Fibroblast of skin of back (primary cell): Measurements from ENCODE around the gene TYW5.
"Not testable (repeated sequence)": the region's sequence is repeated elsewhere in the genome, so short reads cannot be mapped to it uniquely, and the experiment has no call there.

Experiments
- DNase-seq: peaks from one replicate; pipeline ENCODE4 v3.0.0-alpha.2; 2013

TYW5 gene

DNA sequence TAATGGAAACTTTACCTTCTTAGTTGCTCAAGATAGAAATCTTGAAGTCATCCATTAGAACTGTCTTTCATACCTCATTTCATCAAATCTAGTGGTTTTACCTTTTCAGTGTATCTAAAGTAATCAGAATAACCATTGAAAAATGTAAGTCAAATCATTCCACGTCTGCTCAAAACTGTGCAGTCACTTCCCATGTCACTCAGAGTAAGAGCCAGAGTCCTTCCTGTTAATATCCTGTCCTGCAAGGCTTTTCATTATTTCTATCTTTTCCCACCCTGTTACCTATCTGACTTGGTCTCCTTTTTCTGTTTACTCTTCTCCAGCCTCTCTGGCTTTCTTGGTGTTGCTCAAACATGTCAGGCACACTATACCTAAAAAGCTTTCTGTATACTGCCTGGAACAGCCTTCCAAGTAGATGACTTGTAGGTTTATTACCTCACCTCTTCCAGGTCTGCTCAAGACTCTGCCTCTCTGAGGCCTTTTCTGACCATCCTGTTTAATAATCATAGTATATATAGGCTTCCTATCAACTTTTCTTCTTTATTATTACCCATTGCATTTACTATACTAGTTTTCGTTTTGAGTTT, 40.8 kb downstream of the TYW5 start:
- DNase-seq = no peak

- DNase-seq = not testable (repeated sequence)
Measured at GRCh38 chr2:199912553-199913114, 42.7 kb downstream of the TYW5 start.

DNA sequence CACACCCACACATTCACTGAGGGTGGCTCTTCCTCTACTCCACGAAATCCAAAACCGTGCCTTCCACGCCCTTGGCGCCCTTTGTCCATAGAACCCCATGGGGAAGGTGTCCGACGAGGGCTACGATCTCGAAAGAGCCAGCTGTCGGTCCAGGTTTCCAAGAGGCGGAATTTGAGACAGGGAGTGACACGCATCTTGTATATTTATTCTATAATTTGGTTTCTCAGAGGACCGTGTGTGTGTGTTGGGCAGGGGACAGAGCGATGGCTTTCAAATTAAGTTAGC, 43.5 kb downstream of the TYW5 start:
- no peak for DNase-seq

DNA sequence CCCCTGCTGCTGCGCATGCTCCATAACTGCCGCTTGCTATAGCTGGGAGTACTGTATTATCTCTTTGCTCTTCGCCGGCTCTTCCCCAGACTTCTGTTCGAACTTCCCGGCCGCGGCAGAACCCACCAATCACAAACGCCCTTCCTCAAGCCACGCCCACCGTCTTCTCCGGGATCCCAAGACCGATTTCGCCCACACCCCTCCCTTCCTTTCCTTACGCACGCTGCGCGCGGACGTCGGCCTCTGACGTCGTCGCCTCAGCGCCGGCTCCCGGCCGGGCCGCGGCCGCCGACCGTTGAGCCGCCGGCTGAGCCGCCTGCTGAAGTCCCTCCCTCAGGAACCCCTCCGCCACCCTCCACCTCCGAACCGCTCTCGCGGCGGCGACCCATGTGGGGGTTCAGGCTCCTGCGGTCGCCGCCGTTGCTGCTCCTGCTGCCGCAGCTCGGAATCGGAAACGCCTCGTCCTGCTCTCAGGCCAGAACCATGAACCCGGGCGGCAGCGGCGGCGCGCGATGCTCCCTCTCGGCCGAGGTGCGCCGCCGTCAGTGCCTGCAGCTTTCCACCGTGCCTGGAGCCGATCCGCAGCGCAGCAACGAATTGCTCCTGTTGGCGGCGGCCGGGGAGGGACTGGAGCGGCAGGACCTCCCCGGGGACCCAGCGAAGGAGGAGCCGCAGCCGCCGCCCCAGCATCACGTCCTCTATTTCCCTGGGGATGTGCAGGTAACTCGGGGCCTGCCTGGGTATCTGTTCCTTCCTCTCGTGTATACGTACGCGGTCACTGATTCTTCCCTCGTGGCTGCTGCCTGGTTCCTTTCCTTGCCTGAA, 44.0 kb downstream of the TYW5 start, which contains the start of gene C2orf69:
Gene C2orf69 (plus strand): TSS at position 242 of the 825 bp plus-strand sequence. CDS start 146 bp downstream, at position 388.
- peak; percentile 97 for DNase-seq

GRCh38 chr2:199910338-199911051, 44.8 kb downstream of the TYW5 start:
- DNase-seq = peak; percentile 2

DNA sequence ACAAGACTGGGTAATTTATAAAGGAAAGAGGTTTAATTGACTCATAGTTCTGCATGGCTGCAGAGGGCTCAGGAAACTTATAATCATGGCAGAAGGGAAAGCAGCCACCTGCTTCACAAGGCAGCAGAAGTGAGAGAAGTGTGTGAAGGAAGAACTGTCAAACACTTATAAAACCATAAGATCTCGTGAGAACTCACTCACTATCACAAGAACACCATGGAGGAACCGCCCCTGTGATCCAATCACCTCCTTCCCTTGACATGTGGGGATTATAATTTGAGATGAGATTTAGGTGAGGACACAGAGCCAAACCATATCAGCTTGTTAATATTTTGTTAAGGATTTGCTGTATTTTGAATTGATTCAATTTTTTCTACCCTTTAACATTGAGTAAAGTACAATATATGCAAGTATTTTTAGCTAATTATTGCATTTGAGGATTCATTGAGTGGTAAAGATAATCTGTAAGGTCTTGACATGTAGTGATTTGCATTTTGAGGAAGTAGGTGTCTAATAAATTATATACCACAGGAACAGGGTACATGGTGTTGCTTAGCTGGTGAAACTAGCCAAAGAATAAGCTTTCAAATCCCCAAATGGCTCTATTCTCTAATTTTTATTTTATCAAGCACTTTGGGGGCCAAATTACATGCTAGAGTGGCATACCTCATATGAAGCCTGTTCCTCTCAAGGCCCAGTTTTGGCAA, 48.1 kb downstream of the TYW5 start:
- DNase-seq = no peak

GRCh38 chr2:199903111-199903510, 52.2 kb downstream of the TYW5 start:
- DNase-seq = no peak

DNA sequence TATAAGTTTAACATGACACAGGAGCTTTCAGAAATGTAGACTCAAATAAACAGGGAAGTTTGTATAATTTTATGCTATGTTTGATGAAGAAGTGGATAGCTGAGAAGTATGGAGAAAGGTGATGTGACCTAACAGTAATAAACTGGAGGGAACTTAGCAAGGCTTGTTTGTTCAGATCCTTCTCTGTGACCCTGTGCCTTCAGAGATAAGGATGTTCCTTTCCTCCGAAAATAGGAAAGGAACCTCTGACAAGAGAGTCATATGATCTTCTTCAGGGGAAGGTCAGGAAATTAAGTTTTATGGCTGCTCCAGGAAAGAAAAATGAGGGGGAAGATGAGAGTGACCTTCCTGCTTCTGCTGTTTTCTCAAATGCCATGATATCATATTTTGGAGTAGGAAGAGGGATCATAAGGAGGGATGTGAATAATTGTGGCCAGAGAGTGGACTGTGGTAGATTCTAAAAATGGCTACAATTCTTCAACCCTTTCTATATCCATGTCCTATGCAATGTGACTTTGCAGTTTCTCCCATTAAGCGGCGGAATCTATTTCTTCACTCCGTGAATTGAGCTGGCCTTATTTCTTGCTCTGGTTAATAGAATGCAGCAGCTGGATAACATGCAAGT, 52.7 kb downstream of the TYW5 start:
- DNase-seq = no peak

- no peak for DNase-seq
Measured at GRCh38 chr2:199901942-199902341, 53.3 kb downstream of the TYW5 start.

DNA sequence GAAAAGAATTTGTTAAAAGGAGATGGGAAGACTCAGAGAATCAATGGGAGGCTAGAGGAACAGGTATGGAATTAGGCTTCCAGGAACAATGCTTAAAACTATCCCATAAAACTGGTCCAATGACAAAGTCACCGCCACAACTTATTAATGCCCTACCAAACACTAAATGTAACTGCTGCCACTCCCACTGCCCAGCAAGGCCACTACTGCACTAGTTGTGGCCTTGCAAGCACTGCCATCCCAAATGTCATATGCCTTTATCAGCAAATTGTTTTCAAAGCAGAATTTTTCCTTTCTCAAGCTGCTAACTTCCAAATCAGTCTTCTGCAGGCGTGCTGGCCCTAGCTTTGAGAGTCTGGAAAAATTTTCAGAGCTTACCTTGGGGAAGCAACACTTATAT, 58.7 kb downstream of the TYW5 start:
- no peak for DNase-seq

DNA sequence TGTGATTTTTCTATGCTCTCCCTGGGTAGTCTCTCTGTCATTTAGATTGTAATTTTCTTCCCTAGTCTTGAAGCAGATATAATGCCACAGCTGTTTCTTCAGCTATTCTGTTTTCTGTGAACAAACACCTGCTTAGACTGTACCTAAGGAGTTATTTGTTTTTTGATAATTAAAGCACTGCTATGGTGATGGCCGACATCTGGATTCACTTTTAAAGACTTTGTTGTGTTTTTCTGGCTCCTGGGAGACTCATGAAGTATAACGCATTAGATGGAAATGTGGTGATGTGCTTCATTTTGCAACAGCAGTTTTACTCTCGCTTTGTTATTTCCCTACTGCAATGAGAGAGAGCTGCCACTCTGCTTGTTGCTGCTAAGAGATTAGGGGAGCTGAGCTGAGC, 59.9 kb downstream of the TYW5 start:
- DNase-seq = peak; percentile 2

DNA sequence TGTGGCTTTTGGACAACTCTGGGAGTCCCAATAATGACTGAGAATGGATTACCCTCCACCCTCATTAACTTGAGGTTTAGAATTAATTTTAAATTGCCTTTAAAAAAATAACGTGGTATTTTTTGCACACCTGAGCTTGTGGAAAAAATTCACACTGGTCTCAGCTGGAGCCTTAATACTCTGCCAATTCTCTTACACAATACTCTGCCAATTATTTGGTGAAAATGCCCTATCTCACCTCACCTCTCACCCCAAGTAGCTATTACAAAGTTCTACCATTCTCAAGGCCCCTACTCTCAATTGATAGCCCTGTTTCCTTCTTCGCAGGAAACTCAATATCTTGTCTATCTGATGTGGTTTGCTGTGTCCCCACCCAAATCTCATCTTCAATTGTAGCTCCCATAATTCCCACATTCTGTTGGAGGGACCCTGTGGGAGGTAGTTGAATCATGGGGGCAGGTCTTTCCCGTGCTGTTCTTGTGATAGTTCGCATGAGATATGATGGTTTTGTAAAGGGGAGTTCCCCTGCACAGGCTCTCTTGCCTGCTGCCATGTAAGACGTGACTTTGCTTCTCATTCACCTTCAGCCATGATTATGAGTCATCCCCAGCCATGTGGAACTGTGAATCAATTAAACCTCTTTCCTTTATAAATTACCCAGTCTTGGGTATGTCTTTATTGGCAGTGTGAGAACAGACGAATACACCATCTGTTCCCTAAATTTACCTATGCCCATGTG, 71.6 kb downstream of the TYW5 start:
- no peak for DNase-seq

DNA sequence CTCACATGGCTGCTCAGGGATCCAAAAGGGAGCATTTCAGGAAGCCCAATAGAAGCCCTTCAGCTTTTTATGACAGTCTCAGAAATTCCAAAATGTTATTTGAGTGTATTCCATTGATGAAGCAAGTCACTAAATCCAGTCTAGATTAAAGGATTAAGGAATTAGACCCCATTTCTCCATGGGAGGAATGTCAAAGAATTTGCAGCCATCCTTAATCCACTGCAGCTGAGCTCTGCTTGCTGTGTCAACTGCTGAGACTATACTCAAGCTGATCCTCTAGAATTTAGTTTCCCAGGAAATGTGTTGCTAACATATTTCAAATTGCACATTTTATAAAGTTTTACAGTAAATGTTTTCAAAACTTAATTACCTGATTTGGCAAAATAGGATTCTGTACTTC, 72.6 kb downstream of the TYW5 start:
- DNase-seq = no peak
